Astrocyte of the hippocampus (primary cell): ENCODE results near the gene FGD2.
"Not testable (repeated sequence)": the region's sequence is repeated elsewhere in the genome, so short reads cannot be mapped to it uniquely, and the experiment has no call there.

Experiments
- DNase-seq: peaks from one replicate; pipeline ENCODE4 v3.0.0; 2011; ENCODE audit warnings: low read depth, low spot score

The FGD2 gene

DNA sequence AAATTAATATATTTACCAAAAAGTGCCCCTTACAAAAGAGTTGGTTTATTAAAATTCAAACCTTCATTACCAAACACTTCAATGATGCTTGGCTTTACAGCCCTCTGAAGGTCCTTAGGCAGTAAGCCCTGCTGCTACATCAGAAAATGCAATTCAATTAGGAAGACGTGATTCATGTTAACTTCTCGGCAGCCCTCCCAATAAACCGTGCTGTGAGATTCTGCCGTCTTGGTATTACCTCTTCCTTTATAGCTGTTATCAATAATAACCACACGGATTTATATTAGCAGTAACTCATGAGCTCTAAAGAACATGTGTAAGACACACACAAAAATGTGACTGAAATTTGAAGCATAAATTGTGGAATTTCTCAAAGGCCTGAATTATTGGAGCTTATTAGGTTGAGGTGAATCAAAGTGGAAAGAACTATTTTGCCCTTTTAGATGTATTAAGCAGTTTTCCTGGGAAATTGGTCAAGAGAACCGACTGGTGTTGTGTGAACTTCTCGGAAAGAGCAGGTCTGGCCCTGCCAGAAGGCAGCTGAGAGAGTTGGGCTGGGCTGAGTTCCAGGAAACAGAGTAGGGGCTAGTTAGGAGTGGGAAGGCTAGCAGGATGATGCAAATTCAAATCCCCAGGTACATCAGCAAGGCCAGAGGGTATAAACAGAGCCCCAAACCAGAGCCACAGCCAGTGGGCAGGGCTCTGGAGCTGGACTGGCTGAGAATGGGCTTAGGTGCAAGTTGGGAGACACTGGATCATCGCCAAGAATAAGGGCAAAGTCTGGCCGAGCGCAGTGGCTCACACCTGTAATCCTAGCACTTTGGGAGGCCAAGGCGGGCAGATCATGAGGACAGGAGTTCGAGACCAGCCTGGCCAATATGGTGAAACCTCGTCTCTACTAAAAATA is 33.1 kb downstream of the FGD2 start:
- peak; percentile 66 for DNase-seq

DNA sequence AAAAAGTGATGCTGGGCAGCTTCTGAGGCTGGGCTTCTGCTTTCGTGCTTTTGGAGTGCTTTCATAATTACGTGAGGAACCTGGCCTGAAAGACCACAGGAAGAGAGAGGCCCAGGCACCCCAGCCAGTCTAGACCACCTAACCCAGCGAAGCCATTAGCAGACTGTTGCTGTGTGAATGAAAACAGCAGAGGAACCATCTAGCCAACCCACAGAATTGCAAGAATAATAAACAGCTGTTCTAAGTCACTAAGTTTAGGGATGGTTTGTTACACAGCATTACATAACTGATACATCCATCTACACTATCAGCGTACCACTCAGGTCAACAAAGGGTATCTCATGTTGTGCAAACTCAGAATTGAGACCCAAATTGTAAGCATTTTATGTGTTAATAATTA is 34.5 kb downstream of the FGD2 start:
- DNase-seq, result no peak

DNA sequence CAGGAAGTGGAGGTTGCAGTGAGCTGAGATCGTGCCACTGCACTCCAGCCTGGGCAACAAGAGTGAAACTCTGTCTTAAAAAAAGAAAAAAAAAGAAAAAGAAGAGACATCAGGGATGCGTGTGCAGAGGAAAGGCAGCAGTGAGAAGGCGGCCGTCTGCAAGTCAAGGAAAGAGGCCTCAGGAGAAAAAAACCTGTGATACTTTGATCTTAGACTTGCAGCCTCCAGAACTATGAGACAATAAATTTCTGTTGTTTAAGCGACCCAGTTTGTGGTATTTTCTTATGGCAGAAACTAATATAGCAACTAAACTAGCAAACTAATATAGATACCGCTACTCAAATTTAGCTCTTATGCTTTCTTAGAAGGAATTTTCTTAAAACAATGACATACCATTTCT is 36.1 kb downstream of the FGD2 start:
- no peak for DNase-seq

- DNase-seq, result no peak
Measured at GRCh38 chr6:37042150-37042549, 36.7 kb downstream of the FGD2 start.

DNA sequence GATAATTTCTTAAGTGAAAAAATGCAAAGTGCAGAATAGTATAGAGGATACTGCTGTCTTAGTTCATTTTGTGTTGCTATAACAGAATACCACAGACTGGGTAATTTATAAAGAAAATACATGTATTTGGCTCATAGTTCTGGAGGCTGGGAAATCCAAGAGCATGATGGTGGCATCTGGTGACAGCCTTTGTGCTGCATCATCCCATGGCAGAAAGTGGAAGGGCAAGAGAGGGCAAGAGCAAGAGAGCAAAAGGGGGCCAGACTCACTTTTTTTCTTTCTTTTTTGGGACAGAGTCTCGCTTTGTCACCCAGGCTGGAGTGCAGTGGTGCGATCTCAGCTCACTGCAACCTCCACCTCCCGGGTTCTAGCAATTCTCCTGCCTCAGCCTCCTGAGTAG is 37.6 kb downstream of the FGD2 start:
- DNase-seq, result not testable (repeated sequence)

DNA sequence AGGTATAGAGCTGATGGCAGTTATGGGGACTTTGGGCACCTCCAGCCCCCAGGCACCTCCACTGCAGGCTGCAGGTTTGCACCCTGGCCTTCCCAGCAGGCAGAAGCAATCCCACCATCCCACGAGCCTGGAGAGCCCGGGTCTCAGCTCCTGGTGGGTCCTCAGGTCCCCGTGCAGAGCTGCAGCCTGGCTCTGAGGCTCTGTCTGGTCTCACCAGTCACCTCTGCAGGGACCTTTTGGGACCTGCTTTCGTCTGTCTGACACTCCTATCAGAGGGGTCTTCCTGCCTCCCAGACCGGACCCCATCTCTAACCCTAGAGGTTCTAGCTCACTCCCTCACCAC is 41.9 kb downstream of the FGD2 start:
- no peak for DNase-seq

DNA sequence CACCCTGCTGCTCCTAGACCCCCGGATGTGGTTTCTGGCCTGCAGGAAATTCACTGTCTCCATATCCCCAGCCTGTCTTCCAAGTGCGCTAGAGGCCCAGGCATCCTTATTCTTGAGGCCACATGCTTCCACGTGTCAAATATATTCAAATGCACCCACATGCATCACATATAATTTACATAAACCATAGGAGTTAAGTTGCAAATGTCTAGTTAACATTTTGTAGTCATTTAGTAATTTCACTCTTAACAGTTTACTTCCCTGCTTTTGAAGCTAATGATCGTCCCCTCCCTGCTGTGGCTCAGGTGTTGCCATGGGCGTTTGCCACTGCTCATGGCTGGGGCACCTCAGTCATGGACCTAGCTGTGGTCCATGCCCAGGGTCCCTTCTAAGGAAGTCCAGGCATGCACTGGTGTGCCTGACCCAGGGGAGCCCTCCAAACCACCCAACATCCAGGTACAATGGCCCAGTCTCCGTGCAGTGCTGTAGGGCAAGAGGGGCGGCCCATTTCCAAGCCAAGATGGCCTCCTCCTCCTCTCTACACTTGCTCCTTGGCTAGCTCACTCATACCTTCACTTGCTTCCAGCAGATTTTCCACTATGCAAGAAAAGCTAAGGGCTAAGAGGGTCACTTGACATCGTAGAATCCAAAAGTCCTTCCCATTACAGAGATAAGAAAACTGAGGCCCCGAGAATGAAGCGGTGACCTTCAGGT is 42.4 kb downstream of the FGD2 start:
- no peak for DNase-seq

DNA sequence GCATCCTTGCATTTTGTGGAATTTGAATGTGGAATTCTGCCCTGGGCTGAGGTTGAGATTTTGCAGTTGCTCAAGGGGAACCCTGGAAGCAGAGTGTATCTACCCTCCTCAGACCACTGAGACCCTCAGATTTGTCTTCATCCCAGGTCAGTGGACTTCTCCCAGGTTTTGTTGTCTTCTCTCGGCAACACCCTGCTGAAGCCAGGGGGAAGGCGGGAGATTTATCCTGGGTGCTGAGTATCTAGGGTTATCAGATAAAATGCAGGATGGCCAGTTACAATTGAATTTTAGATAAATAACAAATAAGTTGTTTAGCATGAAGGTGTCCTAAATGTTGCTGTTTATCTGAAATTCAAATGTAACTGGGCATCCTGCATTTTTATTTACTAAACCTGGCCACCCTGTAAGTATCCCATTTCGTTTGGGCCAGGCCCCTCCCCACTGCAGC is 43.0 kb downstream of the FGD2 start:
- no peak for DNase-seq

- DNase-seq, result peak; percentile 75
Measured at GRCh38 chr6:37048851-37049757, 43.6 kb downstream of the FGD2 start.

- DNase-seq, result no peak
Measured at GRCh38 chr6:37049758-37050044, 44.2 kb downstream of the FGD2 start.

- DNase-seq, result no peak
Measured at GRCh38 chr6:37050045-37050853, 44.8 kb downstream of the FGD2 start.

GRCh38 chr6:37050854-37051137 is 45.3 kb downstream of the FGD2 start:
- no peak for DNase-seq

GRCh38 chr6:37051138-37052026 is 45.9 kb downstream of the FGD2 start:
- DNase-seq, result peak; percentile 91

DNA sequence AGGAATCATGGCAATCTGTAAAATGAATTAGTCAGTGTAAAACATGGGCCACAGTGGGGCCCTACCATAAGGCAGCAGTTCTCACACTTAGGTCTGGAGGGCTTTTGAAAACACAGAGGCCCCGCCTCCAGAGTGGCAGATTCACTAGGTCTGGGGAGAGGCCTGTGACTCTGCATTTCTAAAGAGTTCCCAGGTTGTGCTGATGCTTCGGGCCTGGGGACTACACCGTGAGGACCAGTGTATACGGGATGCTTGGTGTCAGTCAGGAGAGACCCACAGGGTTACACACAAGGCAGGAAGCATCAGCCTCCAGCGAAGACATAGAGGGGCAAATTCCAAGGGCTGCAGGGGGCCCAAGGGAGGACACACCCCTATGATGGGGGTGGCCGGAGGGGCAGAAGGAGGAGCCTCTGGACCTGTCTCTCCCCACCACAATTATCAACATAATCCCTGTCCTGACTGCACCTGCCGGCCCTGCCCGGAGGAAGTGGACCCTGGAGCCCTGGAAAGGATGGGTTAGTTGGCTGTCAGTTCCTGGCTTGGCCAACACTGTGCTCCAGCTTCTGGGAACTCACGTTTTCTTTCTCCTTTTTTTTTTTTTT is 46.7 kb downstream of the FGD2 start:
- DNase-seq, result no peak

DNA sequence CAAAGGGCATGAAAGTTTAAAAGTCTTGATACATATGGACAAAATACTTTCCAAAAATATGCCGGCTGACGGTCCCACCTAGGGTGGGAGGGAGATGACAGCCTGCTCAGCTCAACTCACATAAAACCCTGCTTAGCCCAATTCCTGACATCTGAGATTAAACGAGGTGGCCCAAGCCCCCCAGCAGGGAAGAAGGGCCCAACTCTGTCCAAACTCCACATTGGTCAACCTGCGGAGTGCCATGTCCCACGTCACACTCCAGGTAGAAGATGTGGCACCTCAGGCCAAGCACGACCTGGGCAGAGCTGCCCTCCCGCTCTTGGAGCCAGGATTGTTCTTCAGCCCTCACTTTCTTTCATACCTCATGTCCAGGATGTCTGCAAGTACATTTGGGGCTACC is 48.2 kb downstream of the FGD2 start:
- DNase-seq, result no peak

DNA sequence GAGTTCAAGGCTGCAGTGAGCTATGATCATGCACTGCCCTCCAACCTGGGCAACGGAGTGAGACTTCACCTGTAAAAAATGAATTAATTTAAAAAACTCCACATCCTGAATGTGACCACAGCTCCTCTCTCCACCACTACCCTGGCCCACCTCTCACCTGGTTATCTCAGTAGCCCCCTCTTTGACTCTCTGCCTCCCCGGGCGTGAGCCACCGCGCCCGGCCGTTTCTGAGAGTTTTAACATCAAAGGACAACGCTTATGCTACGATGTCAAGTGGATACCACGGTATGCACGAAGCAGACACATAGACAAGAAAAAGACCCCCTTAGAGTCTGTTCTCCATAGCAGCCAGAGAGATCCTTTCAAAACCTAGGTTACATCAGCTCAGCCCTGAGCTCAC is 48.7 kb downstream of the FGD2 start:
- no peak for DNase-seq

GRCh38 chr6:37054580-37054979 is 49.1 kb downstream of the FGD2 start:
- no peak for DNase-seq

DNA sequence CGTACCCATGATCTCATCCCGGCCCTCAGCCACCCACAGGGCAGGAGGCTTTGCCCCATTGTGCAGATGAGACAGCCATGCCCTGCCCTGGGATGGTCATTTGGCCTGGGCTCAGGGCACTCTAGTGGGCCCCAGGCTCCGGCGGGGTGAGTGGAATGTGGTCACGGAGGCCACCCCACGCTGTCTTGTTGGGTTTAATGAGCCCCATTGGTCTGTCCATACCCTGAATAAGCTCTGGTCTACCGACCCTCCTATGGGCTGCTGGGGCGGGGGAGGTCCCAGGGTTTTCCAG is 50.6 kb downstream of the FGD2 start:
- DNase-seq, result no peak

- no peak for DNase-seq
Measured at GRCh38 chr6:37056439-37057127, 51.1 kb downstream of the FGD2 start.

DNA sequence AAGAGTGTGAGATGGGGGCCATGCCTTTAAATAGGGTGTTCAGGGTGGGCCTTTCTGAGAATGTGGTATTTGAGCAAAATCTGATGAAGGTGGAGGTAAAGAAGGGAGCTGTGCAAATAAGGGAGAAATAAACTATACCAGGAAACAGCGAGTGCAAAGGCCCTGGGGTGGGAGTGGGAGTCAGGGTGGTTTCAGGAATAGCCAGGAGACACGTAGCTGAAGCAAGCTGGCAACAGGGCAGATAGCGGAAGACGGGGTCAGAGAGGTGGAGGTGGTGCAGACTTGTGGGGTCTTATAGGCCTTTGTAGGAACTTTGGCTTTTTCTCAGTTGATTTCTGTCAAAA is 51.6 kb downstream of the FGD2 start:
- DNase-seq, result no peak
